ENCODE measurements around the gene CTNNA3.

Gene CTNNA3

GRCh38 chr10:67327626-67328535, 368.1 kb downstream of the CTNNA3 start:
- DNase-seq (ENCODE audit: low spot score), result no peak

- DNase-seq (ENCODE audit: low spot score), result no peak
These were observed 376.0 kb downstream of the CTNNA3 start for GRCh38 chr10:67319976-67320375.

- DNase-seq (ENCODE audit: low spot score), result no peak
These were observed 387.1 kb downstream of the CTNNA3 start for GRCh38 chr10:67308912-67309311.

GRCh38 chr10:67306588-67307205, 389.3 kb downstream of the CTNNA3 start:
- no peak for DNase-seq (ENCODE audit: low spot score)

- DNase-seq (ENCODE audit: low spot score), result no peak
These were observed 393.3 kb downstream of the CTNNA3 start for GRCh38 chr10:67302701-67303100.

- no peak for DNase-seq (ENCODE audit: low spot score)
These were observed 396.2 kb downstream of the CTNNA3 start for GRCh38 chr10:67299761-67300160.

GRCh38 chr10:67297637-67298181, 398.3 kb downstream of the CTNNA3 start:
- DNase-seq (ENCODE audit: low spot score), result no peak

- DNase-seq (ENCODE audit: low spot score), result no peak
These were observed 399.1 kb downstream of the CTNNA3 start for GRCh38 chr10:67296926-67297325.

GRCh38 chr10:67288688-67289410, 407.1 kb downstream of the CTNNA3 start:
- no peak for DNase-seq (ENCODE audit: low spot score)

- no peak for DNase-seq (ENCODE audit: low spot score)
These were observed 411.4 kb downstream of the CTNNA3 start for GRCh38 chr10:67284589-67284988.

- DNase-seq (ENCODE audit: low spot score), result no peak
These were observed 413.1 kb downstream of the CTNNA3 start for GRCh38 chr10:67282871-67283270.

GRCh38 chr10:67280405-67280804, 415.6 kb downstream of the CTNNA3 start:
- no peak for DNase-seq (ENCODE audit: low spot score)

GRCh38 chr10:67277402-67277801, 418.6 kb downstream of the CTNNA3 start:
- DNase-seq (ENCODE audit: low spot score), result no peak

GRCh38 chr10:67269828-67270227, 426.2 kb downstream of the CTNNA3 start:
- DNase-seq (ENCODE audit: low spot score), result no peak

GRCh38 chr10:67268146-67268545, 427.8 kb downstream of the CTNNA3 start:
- DNase-seq (ENCODE audit: low spot score), result no peak

GRCh38 chr10:67262675-67263074, 433.3 kb downstream of the CTNNA3 start:
- no peak for DNase-seq (ENCODE audit: low spot score)

- DNase-seq (ENCODE audit: low spot score), result no peak
These were observed 434.6 kb downstream of the CTNNA3 start for GRCh38 chr10:67261300-67261797.

- DNase-seq (ENCODE audit: low spot score), result no peak
These were observed 436.6 kb downstream of the CTNNA3 start for GRCh38 chr10:67259319-67259929.

GRCh38 chr10:67257427-67258144, 438.4 kb downstream of the CTNNA3 start:
- no peak for DNase-seq (ENCODE audit: low spot score)

- no peak for DNase-seq (ENCODE audit: low spot score)
These were observed 439.0 kb downstream of the CTNNA3 start for GRCh38 chr10:67257018-67257417.

GRCh38 chr10:67250686-67251085, 445.3 kb downstream of the CTNNA3 start:
- no peak for DNase-seq (ENCODE audit: low spot score)
